GM13976 (cell line): ENCODE data around the gene DNAH9.
"Not testable (repeated sequence)": the region's sequence is repeated elsewhere in the genome, so short reads cannot be mapped to it uniquely, and the experiment has no call there.

Source experiments
- DNase-seq: peaks from one replicate; pipeline ENCODE4 v3.0.0; 2012; ENCODE audit warnings: low spot score
- in situ Hi-C: fragments of 300-500 bp; cut with MboI; formaldehyde crosslinking; loops from one replicate; pipeline ENCODE4 v1.12.0; 2022; ENCODE audit warnings: low sequenced_read_pairs, mixed read lengths, inconsistent platforms; ENCODE audit not compliant: unreplicated experiment
- TF ChIP-seq, protein P1 (sequence below): IDR thresholded peaks from 2 replicates; pipeline ENCODE4 v1.5.1; 2012; ENCODE audit warnings: borderline replicate concordance, mild to moderate bottlenecking; ENCODE audit not compliant: insufficient read depth; ENCODE audit errors: extremely low read depth, missing control alignments, control extremely low read depth

The DNAH9 gene

DNA sequence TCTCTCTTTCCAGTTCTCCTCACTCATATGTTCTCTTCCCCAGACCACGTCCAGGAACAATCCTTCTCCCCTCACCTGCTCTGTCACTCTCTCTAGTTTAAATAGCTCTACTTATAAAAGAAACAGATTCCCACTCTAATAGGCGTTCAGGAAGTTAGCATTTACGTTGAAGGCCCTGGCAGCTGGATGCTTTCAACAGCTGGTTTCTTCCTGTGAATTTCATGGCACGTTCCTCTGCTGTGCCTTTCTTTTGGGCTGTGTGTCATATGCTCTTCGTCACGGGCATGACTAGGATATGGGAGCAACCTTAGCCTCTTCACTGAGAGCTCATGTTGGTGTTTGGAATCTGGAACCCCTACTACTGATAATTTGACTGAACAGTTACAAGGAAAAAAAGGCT is 325.8 kb downstream of the DNAH9 start:
- in situ Hi-C loops = no loop called here
- TF ChIP-seq, protein P1, sequence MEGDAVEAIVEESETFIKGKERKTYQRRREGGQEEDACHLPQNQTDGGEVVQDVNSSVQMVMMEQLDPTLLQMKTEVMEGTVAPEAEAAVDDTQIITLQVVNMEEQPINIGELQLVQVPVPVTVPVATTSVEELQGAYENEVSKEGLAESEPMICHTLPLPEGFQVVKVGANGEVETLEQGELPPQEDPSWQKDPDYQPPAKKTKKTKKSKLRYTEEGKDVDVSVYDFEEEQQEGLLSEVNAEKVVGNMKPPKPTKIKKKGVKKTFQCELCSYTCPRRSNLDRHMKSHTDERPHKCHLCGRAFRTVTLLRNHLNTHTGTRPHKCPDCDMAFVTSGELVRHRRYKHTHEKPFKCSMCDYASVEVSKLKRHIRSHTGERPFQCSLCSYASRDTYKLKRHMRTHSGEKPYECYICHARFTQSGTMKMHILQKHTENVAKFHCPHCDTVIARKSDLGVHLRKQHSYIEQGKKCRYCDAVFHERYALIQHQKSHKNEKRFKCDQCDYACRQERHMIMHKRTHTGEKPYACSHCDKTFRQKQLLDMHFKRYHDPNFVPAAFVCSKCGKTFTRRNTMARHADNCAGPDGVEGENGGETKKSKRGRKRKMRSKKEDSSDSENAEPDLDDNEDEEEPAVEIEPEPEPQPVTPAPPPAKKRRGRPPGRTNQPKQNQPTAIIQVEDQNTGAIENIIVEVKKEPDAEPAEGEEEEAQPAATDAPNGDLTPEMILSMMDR = no peak
- no peak for DNase-seq

DNA sequence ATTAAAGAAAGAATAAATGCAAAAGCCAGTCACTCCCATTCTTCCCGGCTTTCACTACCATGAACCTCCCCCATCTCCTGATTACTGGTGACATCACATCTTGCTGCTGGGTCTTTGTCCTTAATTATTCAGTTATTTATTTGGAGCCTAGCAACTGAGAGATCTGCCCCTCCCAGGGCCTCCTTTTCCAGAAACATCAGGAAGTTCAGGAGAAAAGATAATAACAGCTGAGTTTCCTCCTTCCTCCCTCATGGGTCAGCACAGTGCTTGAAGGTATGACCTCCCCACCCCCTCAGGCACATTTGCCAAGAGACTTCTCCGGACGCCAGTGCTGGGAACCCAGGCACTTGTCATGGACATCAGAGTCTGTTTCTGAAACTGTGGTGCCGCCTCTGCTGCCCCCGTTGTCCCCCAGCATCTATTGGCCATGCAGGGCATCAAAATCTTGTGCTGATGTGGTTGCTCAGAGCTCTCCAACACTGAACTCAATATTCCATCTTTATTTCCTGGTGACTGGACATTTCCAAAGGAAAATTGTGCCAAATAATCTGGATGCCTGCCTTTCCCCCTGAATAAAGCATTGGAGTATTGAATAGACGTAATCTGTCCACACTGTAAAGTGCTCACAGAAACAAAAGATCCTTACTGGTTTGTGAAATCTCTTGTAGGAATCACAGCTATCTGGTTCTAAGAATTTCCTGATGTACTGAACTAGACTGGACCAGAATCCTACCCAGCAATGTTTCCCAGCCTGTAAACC is 327.2 kb downstream of the DNAH9 start:
- in situ Hi-C loops = no loop called here
- no peak for DNase-seq
- TF ChIP-seq, protein P1 = no peak

DNA sequence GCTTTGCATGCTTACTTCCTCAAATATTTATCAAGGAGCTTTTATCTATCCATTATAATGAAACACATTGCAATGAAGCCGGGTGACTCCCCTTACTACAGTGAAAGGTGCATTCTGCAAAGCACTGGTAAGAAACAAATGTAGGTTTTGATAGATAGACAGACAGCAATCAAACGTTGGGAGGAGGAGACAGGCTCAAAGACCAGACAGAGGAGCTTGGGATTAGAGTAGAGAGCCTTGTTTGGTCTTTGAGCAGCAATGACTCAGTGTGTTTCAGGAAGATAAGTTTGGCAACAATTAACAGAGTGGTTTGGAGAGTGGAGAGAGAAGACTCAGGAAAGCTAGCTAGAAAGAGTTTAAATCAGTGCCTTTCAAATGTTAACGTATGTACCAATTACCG is 330.2 kb downstream of the DNAH9 start:
- TF ChIP-seq, protein P1 = no peak
- in situ Hi-C loops = no loop called here

DNA sequence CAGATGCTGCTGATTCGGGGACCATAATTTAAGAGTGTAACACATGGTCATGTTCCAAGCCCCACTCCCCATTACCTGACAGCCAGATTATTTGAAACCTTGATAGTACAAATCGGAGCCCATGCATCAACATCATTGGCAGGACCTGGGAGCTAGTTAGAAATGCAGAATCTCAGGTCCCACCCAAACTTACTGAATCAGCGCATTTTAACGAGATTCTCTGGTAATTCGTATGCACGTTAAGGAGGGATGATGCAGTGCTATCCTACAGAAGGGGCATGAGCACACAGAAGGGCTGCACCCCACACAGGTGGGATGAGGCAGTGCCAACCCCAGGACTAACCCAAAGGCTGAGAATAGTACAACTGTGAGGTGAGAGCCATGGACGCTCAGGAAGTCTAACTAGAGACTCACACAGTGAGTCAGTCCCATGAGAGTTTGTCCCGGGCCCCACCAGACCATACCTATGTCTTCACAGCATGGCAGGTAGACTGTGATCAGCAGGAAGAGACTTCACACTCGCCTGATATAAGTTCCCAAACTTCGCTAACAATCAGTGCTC is 334.1 kb downstream of the DNAH9 start:
- no peak for DNase-seq
- TF ChIP-seq, protein P1 = no peak
- in situ Hi-C loops = no loop called here

More for the DNA sequence above, 330.2 kb downstream of the DNAH9 start:
- DNase-seq = no peak

DNA sequence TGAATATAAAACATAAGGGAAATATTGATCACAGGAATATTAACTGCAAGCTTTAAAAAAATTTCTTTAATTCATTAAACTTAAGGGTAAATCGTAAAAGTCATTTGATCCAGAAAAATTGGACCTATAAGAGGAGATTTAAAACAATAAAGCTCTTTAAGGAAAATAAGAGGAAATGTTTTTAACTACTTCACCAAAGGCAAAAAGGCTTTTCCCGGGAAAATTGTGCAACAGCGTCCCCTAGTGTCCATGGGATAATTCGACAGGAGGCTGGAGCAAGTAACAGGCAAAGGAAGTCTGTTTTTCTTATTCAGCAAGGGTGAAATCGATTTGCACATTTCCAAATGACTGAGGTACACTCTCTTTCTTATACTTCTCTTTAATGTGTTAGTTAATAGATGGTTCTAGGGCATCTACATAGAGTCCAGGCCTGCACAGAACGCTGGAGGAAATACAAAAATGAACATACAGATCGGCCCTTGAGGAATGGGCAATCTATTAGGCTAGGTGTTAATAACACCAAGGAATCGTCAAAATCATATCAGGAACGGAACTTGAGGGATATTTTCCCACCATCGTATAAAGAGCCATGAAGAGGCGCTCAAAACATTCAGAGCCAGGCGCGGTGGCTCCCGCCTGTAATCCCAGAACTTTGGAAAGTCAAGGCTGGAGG is 337.6 kb downstream of the DNAH9 start:
- TF ChIP-seq, protein P1 = no peak
- in situ Hi-C loops = no loop called here
- DNase-seq = no peak

DNA sequence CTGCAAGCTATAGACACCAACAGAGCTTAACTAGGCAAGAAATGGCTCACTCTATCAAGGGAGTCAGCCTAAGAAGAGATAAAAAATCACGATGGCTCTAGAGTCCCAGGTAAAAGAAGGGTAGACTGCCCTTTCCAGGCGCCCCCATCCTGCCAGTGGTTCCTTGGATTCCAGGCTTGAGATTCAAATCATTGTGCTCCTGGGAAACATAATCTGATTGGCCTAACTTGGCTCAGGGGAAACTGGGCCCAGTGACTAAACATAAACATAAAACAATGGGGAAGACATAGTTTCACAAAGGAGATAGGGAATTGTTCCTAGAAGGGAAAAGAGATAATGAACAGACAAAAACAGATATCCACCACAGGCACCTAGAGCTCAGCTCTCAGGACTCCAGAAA is 342.6 kb downstream of the DNAH9 start:
- in situ Hi-C loops = no loop called here
- DNase-seq = no peak
- TF ChIP-seq, protein P1 = no peak

DNA sequence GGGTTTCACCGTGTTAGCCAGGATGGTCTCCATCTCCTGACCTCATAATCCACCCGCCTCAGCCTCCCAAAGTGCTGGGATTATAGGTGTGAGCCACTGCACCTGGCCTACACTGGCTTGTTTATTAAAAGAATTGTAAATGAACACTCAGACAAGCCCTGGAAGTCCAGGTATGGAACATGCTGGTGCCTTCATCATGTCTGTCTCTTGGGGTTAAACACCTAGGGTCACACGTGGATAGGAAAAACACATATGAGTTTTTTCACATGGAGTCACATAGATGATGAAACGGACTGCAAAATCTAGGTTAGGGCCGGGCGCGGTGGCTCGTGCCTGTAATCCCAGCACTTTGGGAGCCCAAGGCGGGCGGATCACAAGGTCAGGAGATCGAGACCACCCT is 344.8 kb downstream of the DNAH9 start:
- in situ Hi-C loops, DNase-seq: not testable (repeated sequence)
